Bronchial epithelial cell (primary cell): Measurements from ENCODE around the gene SYT7. TPM values are rescaled to one million over a fixed set of nuclear protein-coding genes. Genes with fewer than 3 reads are reported as not detected.

ENCODE experiments used
- DNase-seq: peaks from one replicate; pipeline ENCODE4 v3.0.0-alpha.2; 2010; ENCODE audit warnings: low read depth
- FAIRE-seq: peaks from 2 replicates; lab custom pipeline; 2011; peaks lifted over from hg19 to GRCh38; lab: Jason Lieb, UNC
- H3K27me3 ChIP-seq: 2 replicates; pipeline ENCODE4 v1.5.1; 2011; ENCODE audit warnings: low read length; ENCODE audit not compliant: control insufficient read depth, insufficient read depth
- H3K36me3 ChIP-seq: 2 replicates; pipeline ENCODE4 v1.5.1; 2011; ENCODE audit warnings: low read length; ENCODE audit not compliant: control insufficient read depth, insufficient read depth
- H3K4me3 ChIP-seq: 2 replicates; pipeline ENCODE4 v1.5.1; 2011; ENCODE audit warnings: mild to moderate bottlenecking, low read depth, low read length, control low read depth
- CTCF ChIP-seq: IDR thresholded peaks from 2 replicates; pipeline ENCODE4 v1.5.1; 2011; ENCODE audit warnings: mild to moderate bottlenecking, moderate library complexity, low read length, control low read depth, inconsistent platforms; ENCODE audit not compliant: insufficient read depth, severe bottlenecking
- total RNA-seq: library from RNA; depleted of rRNA; stranded (reverse); fragments of >200 nt; gene quantifications from 2 replicates; pipeline ENCODE4 v1.2.1, GENCODE V29; 2014

The SYT7 gene
- total RNA-seq, 1 donor from 2014 or later = 21.1 TPM

- no peak for TF ChIP-seq CTCF
- FAIRE-seq (no peak), DNase-seq (no peak)
- H3K27me3 ChIP-seq = no peaks in the 10 kb centered on the region
- peaks cover 14% of the 10 kb centered on the region for H3K36me3 ChIP-seq
- H3K4me3 ChIP-seq = no peak overlapping the region
Measured at GRCh38 chr11:61526956-61527731, 53.7 kb downstream of the SYT7 start.

GRCh38 chr11:61526229-61526628 lies 54.6 kb downstream of the SYT7 start:
- Histone ChIP-seq H3K4me3 (no peak overlapping the region), H3K36me3 (peaks cover 16% of the 10 kb centered on the region), H3K27me3 (no peaks in the 10 kb centered on the region)
- TF ChIP-seq CTCF = no peak
- FAIRE-seq = peak; percentile 7
- no peak for DNase-seq

GRCh38 chr11:61524963-61525587 lies 55.8 kb downstream of the SYT7 start:
- H3K27me3 ChIP-seq = no peaks in the 10 kb centered on the region
- no peak for TF ChIP-seq CTCF
- H3K4me3 ChIP-seq = no peak overlapping the region
- H3K36me3 ChIP-seq = peaks cover 16% of the 10 kb centered on the region
- FAIRE-seq (no peak), DNase-seq (no peak)

- Histone ChIP-seq H3K4me3 (no peak overlapping the region), H3K27me3 (no peaks in the 10 kb centered on the region), H3K36me3 (peaks cover 16% of the 10 kb centered on the region)
- DNase-seq (no peak), FAIRE-seq (no peak)
- no peak for TF ChIP-seq CTCF
Measured at GRCh38 chr11:61524446-61524845, 56.4 kb downstream of the SYT7 start.

GRCh38 chr11:61522881-61523280 lies 58.0 kb downstream of the SYT7 start:
- Histone ChIP-seq H3K36me3 (peaks cover 13% of the 10 kb centered on the region), H3K4me3 (no peak overlapping the region), H3K27me3 (no peaks in the 10 kb centered on the region)
- DNase-seq = no peak
- TF ChIP-seq CTCF = no peak
- FAIRE-seq = no peak
